ENCODE measurements around the gene STYXL1.
A peak's percentile ranks its signal among the peaks of the same experiment; 100 is the strongest.

Gene STYXL1

GRCh38 chr7:75966190-75966961 is 81.4 kb downstream of the STYXL1 start:
- Histone ChIP-seq H4K5ac (ENCODE audit: low read length) (no peak overlapping the region), H2BK15ac (replicated peaks; ENCODE audit: low read depth) (no peak overlapping the region), H3K27ac (ENCODE audit: low read depth, low read length) (no peak overlapping the region), H3K79me2 (ENCODE audit: control insufficient read depth, insufficient read depth, low read length) (no peaks in the 10 kb centered on the region), H3K27me3 (ENCODE audit: insufficient read depth, low read length, poor library complexity) (no peaks in the 10 kb centered on the region), H3K4me3 (ENCODE audit: low read length) (no peak overlapping the region), H3K4me1 (ENCODE audit: control insufficient read depth, low read depth, low read length) (no peaks in the 10 kb centered on the region), H3K23ac (ENCODE audit: low read length) (no peak overlapping the region), H3K9ac (ENCODE audit: low read length) (no peak overlapping the region), H3K4ac (ENCODE audit: low read depth, low read length) (no peak overlapping the region), H4K8ac (ENCODE audit: low read depth, low read length) (no peak overlapping the region), H3K79me1 (ENCODE audit: low read length) (no peaks in the 10 kb centered on the region), H3K4me2 (ENCODE audit: low read length) (no peak overlapping the region), H3K18ac (ENCODE audit: low read length) (no peak overlapping the region), H2BK120ac (ENCODE audit: low read depth, low read length) (no peak overlapping the region), H3K56ac (ENCODE audit: low read length) (no peak overlapping the region), H2BK5ac (ENCODE audit: low read length) (no peak overlapping the region), H3K36me3 (ENCODE audit: control insufficient read depth, insufficient read depth, low read length) (no peaks in the 10 kb centered on the region), H2AK5ac (ENCODE audit: low read length) (no peak overlapping the region)
- no peak for DNase-seq
- no CpG with 5 or more reads among the region's 26 CpGs for WGBS (ENCODE audit: extremely low coverage, insufficient coverage, low lambda C conversion rate)

- Histone ChIP-seq H3K79me2 (ENCODE audit: control insufficient read depth, insufficient read depth, low read length) (no peaks in the 10 kb centered on the region), H3K4me3 (ENCODE audit: low read length) (no peak overlapping the region), H3K18ac (ENCODE audit: low read length) (no peak overlapping the region), H3K56ac (ENCODE audit: low read length) (no peak overlapping the region), H3K27me3 (ENCODE audit: insufficient read depth, low read length, poor library complexity) (no peaks in the 10 kb centered on the region), H3K79me1 (ENCODE audit: low read length) (no peaks in the 10 kb centered on the region), H3K4me2 (ENCODE audit: low read length) (no peak overlapping the region), H2BK5ac (ENCODE audit: low read length) (no peak overlapping the region), H3K9ac (ENCODE audit: low read length) (no peak overlapping the region), H3K4ac (ENCODE audit: low read depth, low read length) (no peak overlapping the region), H3K23ac (ENCODE audit: low read length) (no peak overlapping the region), H3K27ac (ENCODE audit: low read depth, low read length) (no peak overlapping the region), H2AK5ac (ENCODE audit: low read length) (no peak overlapping the region), H3K36me3 (ENCODE audit: control insufficient read depth, insufficient read depth, low read length) (no peaks in the 10 kb centered on the region), H4K5ac (ENCODE audit: low read length) (no peak overlapping the region), H2BK120ac (ENCODE audit: low read depth, low read length) (no peak overlapping the region), H4K8ac (ENCODE audit: low read depth, low read length) (no peak overlapping the region), H3K4me1 (ENCODE audit: control insufficient read depth, low read depth, low read length) (no peaks in the 10 kb centered on the region), H2BK15ac (replicated peaks; ENCODE audit: low read depth) (no peak overlapping the region)
- no peak for DNase-seq
- WGBS (ENCODE audit: extremely low coverage, insufficient coverage, low lambda C conversion rate) = no CpG with 5 or more reads among the region's 13 CpGs
Measured at GRCh38 chr7:75965617-75966016, 82.2 kb downstream of the STYXL1 start.

- no peak overlapping the region for H3K4me3 ChIP-seq (ENCODE audit: low read length)
Measured at GRCh38 chr7:75963381-75963995, 84.3 kb downstream of the STYXL1 start.

GRCh38 chr7:75962607-75963380 is 85.0 kb downstream of the STYXL1 start:
- H3K23ac ChIP-seq (ENCODE audit: low read length) = no peak overlapping the region
- H3K9ac ChIP-seq (ENCODE audit: low read length) = no peak overlapping the region
- no peak overlapping the region for H3K4ac ChIP-seq (ENCODE audit: low read depth, low read length)
- no peak for DNase-seq
- no peaks in the 10 kb centered on the region for H3K79me2 ChIP-seq (ENCODE audit: control insufficient read depth, insufficient read depth, low read length)
- H3K27ac ChIP-seq (ENCODE audit: low read depth, low read length) = no peak overlapping the region
- no peaks in the 10 kb centered on the region for H3K4me1 ChIP-seq (ENCODE audit: control insufficient read depth, low read depth, low read length)
- no peak overlapping the region for H3K56ac ChIP-seq (ENCODE audit: low read length)
- no peak overlapping the region for H4K8ac ChIP-seq (ENCODE audit: low read depth, low read length)
- no peaks in the 10 kb centered on the region for H3K36me3 ChIP-seq (ENCODE audit: control insufficient read depth, insufficient read depth, low read length)
- H2BK5ac ChIP-seq (ENCODE audit: low read length) = no peak overlapping the region
- H2BK15ac ChIP-seq (replicated peaks; ENCODE audit: low read depth) = no peak overlapping the region
- no peak overlapping the region for H3K4me3 ChIP-seq (ENCODE audit: low read length)
- H3K4me2 ChIP-seq (ENCODE audit: low read length) = no peak overlapping the region
- no peak overlapping the region for H2BK120ac ChIP-seq (ENCODE audit: low read depth, low read length)
- no peaks in the 10 kb centered on the region for H3K79me1 ChIP-seq (ENCODE audit: low read length)
- no peak overlapping the region for H3K18ac ChIP-seq (ENCODE audit: low read length)
- WGBS (ENCODE audit: extremely low coverage, insufficient coverage, low lambda C conversion rate) = no CpG with 5 or more reads among the region's 18 CpGs
- no peak overlapping the region for H4K5ac ChIP-seq (ENCODE audit: low read length)
- no peaks in the 10 kb centered on the region for H3K27me3 ChIP-seq (ENCODE audit: insufficient read depth, low read length, poor library complexity)
- H2AK5ac ChIP-seq (ENCODE audit: low read length) = no peak overlapping the region

More at GRCh38 chr7:75963381-75963995, 84.3 kb downstream of the STYXL1 start:
- Histone ChIP-seq H3K27me3 (ENCODE audit: insufficient read depth, low read length, poor library complexity) (no peaks in the 10 kb centered on the region), H3K56ac (ENCODE audit: low read length) (no peak overlapping the region), H3K18ac (ENCODE audit: low read length) (no peak overlapping the region), H3K9ac (ENCODE audit: low read length) (no peak overlapping the region), H2BK15ac (replicated peaks; ENCODE audit: low read depth) (no peak overlapping the region), H3K79me1 (ENCODE audit: low read length) (no peaks in the 10 kb centered on the region), H2BK5ac (ENCODE audit: low read length) (no peak overlapping the region), H4K8ac (ENCODE audit: low read depth, low read length) (no peak overlapping the region), H2AK5ac (ENCODE audit: low read length) (no peak overlapping the region), H3K27ac (ENCODE audit: low read depth, low read length) (no peak overlapping the region), H4K5ac (ENCODE audit: low read length) (no peak overlapping the region), H3K4me1 (ENCODE audit: control insufficient read depth, low read depth, low read length) (no peaks in the 10 kb centered on the region), H3K36me3 (ENCODE audit: control insufficient read depth, insufficient read depth, low read length) (no peaks in the 10 kb centered on the region), H3K79me2 (ENCODE audit: control insufficient read depth, insufficient read depth, low read length) (no peaks in the 10 kb centered on the region), H3K4me2 (ENCODE audit: low read length) (no peak overlapping the region), H2BK120ac (ENCODE audit: low read depth, low read length) (no peak overlapping the region), H3K23ac (ENCODE audit: low read length) (no peak overlapping the region), H3K4ac (ENCODE audit: low read depth, low read length) (no peak overlapping the region)
- WGBS (ENCODE audit: extremely low coverage, insufficient coverage, low lambda C conversion rate) = no CpG with 5 or more reads among the region's 9 CpGs
- DNase-seq = no peak

GRCh38 chr7:75961218-75961617 is 86.6 kb downstream of the STYXL1 start:
- WGBS (ENCODE audit: extremely low coverage, insufficient coverage, low lambda C conversion rate) = no CpG with 5 or more reads among the region's 7 CpGs
- H2BK15ac ChIP-seq (replicated peaks; ENCODE audit: low read depth) = no peak overlapping the region

More at GRCh38 chr7:75961218-75961617, 86.6 kb downstream of the STYXL1 start:
- peak; percentile 46 for DNase-seq
- H4K8ac ChIP-seq (ENCODE audit: low read depth, low read length) = no peak overlapping the region
- no peaks in the 10 kb centered on the region for H3K27me3 ChIP-seq (ENCODE audit: insufficient read depth, low read length, poor library complexity)
- H3K9ac ChIP-seq (ENCODE audit: low read length) = no peak overlapping the region
- no peaks in the 10 kb centered on the region for H3K79me1 ChIP-seq (ENCODE audit: low read length)
- H3K4ac ChIP-seq (ENCODE audit: low read depth, low read length) = no peak overlapping the region
- H3K79me2 ChIP-seq (ENCODE audit: control insufficient read depth, insufficient read depth, low read length) = no peaks in the 10 kb centered on the region
- H3K4me3 ChIP-seq (ENCODE audit: low read length) = no peak overlapping the region
- no peak overlapping the region for H3K56ac ChIP-seq (ENCODE audit: low read length)
- H3K4me1 ChIP-seq (ENCODE audit: control insufficient read depth, low read depth, low read length) = peaks cover 4% of the 10 kb centered on the region
- H2AK5ac ChIP-seq (ENCODE audit: low read length) = no peak overlapping the region
- no peak overlapping the region for H2BK120ac ChIP-seq (ENCODE audit: low read depth, low read length)
- H3K23ac ChIP-seq (ENCODE audit: low read length) = no peak overlapping the region
- H3K27ac ChIP-seq (ENCODE audit: low read depth, low read length) = no peak overlapping the region
- no peak overlapping the region for H4K5ac ChIP-seq (ENCODE audit: low read length)
- H3K4me2 ChIP-seq (ENCODE audit: low read length) = no peak overlapping the region
- no peak overlapping the region for H2BK5ac ChIP-seq (ENCODE audit: low read length)
- peaks cover 2% of the 10 kb centered on the region for H3K36me3 ChIP-seq (ENCODE audit: control insufficient read depth, insufficient read depth, low read length)
- no peak overlapping the region for H3K18ac ChIP-seq (ENCODE audit: low read length)

All from mesendoderm (in vitro differentiated cells).